Erythroblast (primary cell): ENCODE measurements around the gene CFAP90.

Source experiments
- GATA1 ChIP-seq: IDR thresholded peaks from 2 replicates; pipeline ENCODE4 v1.6.1; 2011; ENCODE audit warnings: low read depth, mild to moderate bottlenecking, control low read depth, low read length, moderate library complexity
- POLR2A ChIP-seq: IDR thresholded peaks from 2 replicates; pipeline ENCODE4 v1.6.1; 2011; ENCODE audit warnings: mild to moderate bottlenecking, low read length

DNA sequence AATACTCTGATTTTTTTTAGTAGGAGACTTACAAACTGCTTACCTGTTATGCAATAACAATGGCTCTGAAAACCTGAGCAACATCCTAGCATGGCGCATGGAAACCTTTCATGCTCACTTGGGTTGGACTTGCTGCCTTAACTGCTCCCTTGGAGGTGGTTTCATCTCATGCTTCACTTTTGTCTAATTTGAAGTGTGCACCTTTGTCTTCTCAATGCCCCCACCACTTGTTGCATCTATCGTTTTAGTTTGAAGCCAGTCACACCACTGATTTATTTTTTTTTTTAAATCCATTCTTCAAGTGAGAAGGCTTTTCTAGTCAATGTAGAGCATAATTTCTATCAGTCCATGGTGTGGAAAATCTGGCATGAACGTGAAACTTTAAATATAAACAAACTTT, 63.2 kb downstream of the CFAP90 start:
- TF ChIP-seq POLR2A = no peak
- no peak for TF ChIP-seq GATA1
